NT2/D1 (cell line): ENCODE data around the gene TESPA1.

Experiments
- SUZ12 ChIP-seq: IDR thresholded peaks from 2 replicates; pipeline ENCODE4 v1.6.1; 2011; ENCODE audit not compliant: insufficient read length, insufficient read depth; ENCODE audit errors: extremely low read depth
- YY1 ChIP-seq: IDR thresholded peaks from 2 replicates; pipeline ENCODE4 v1.6.1; 2011; ENCODE audit not compliant: insufficient read length, insufficient read depth
- ZNF274 ChIP-seq: IDR thresholded peaks from 2 replicates; pipeline ENCODE4 v1.6.1; 2011; ENCODE audit warnings: mild to moderate bottlenecking, low read depth, low read length

GRCh38 chr12:54941659-54942058, 42.9 kb downstream of the TESPA1 start:
- no peak for TF ChIP-seq SUZ12
- TF ChIP-seq ZNF274: no peak
- no peak for TF ChIP-seq YY1
